Breast epithelium (tissue), 4 donors: Measurements from ENCODE around the gene HIF1A. TPM values are rescaled to one million over a fixed set of nuclear protein-coding genes. Genes with fewer than 3 reads are reported as not detected.

ENCODE experiments used
- DNase-seq, 2 donors: peaks; one replicate each; pipeline ENCODE4 v3.0.0-alpha.2; 2019; ENCODE audit warnings: low spot score in 2 of 2
- H3K27ac ChIP-seq, 2 donors: fragments of 200-600 bp; sonication (generic) in 1 of 2; one replicate each; pipeline ENCODE4 v1.5.1; 2016 to 2019; ENCODE audit warnings: mild to moderate bottlenecking in 1 of 2
- H3K27me3 ChIP-seq, 2 donors: fragments of 200-600 bp; sonication (generic) in 1 of 2; one replicate each; pipeline versions ENCODE4 v1.5.1 to v1.6.0; 2017 to 2019; ENCODE audit warnings: control low read depth in 1 of 2, mild to moderate bottlenecking in 1 of 2
- H3K36me3 ChIP-seq: fragments of 200-600 bp; one replicate; pipeline ENCODE4 v1.5.1; 2019
- H3K4me1 ChIP-seq, 2 donors: fragments of 200-600 bp; sonication (generic); one replicate each; pipeline ENCODE4 v1.5.1; 2016 to 2019; ENCODE audit warnings: control low read depth in 1 of 2
- H3K4me3 ChIP-seq, 3 donors: fragments of 200-600 bp; sonication (generic); 1 replicate in 2 of 3; 2 replicates in 1 of 3; pipeline ENCODE4 v1.5.1; 2016 to 2019; ENCODE audit warnings: mild to moderate bottlenecking in 3 of 3, moderate library complexity in 2 of 3
- H3K9me3 ChIP-seq, 2 donors: fragments of 200-600 bp; sonication (generic) in 1 of 2; one replicate each; pipeline ENCODE4 v1.5.1; 2016 to 2019; ENCODE audit warnings: control low read depth in 1 of 2
- CTCF ChIP-seq, 3 donors: fragments of 450-650 bp; IDR thresholded peaks; one replicate each; pipeline ENCODE4 v1.5.1; 2016 to 2017; ENCODE audit warnings: antibody characterized with exemption in 3 of 3, mild to moderate bottlenecking in 3 of 3, moderate library complexity in 3 of 3
- POLR2A ChIP-seq: fragments of 450-650 bp; IDR thresholded peaks from one replicate; pipeline ENCODE4 v1.6.1; 2016; ENCODE audit warnings: antibody characterized with exemption, mild to moderate bottlenecking, moderate library complexity
- POLR2AphosphoS5 ChIP-seq, 3 donors: sonication (generic); formaldehyde crosslinking; IDR thresholded peaks; one replicate each; pipeline ENCODE4 v1.6.1; 2017; ENCODE audit warnings: antibody characterized with exemption in 3 of 3
- intact Hi-C: fragments of 100-400 bp; cut with DNase I; formaldehyde crosslinking; loops from one replicate; pipeline ENCODE4 v1.15.1; 2023; ENCODE audit warnings: low total_unique reads
- total RNA-seq, 3 donors: library from RNA; depleted of rRNA; stranded (reverse); fragments of >200 nt; gene quantifications; one replicate each; pipeline ENCODE4 v1.1.0, GENCODE V29; 2016

Gene HIF1A
- total RNA-seq, 3 donors from 2014 or later = 64.8 to 104 (median 92.3) TPM

GRCh38 chr14:61700104-61700886 is 5.0 kb downstream of the HIF1A start:
- H3K4me3 ChIP-seq = no peak overlapping the region
- intact Hi-C loops = no loop called here
- no peak overlapping the region for H3K27ac ChIP-seq
- H3K9me3 ChIP-seq = no peaks in the 10 kb centered on the region
- peaks cover 0 to 17% of the 10 kb centered on the region in 2 donors for H3K4me1 ChIP-seq
- H3K36me3 ChIP-seq = no peaks in the 10 kb centered on the region
- no peaks in the 10 kb centered on the region for H3K27me3 ChIP-seq
- DNase-seq = no peak
- TF ChIP-seq POLR2A (no peak), CTCF (IDR thresholded peaks at IDR 0.05) (no peak), POLR2AphosphoS5 (IDR thresholded peaks at IDR 0.05) (no peak)

- Histone ChIP-seq H3K4me1 (peaks cover 0 to 17% of the 10 kb centered on the region in 2 donors), H3K27me3 (no peaks in the 10 kb centered on the region), H3K9me3 (no peaks in the 10 kb centered on the region), H3K36me3 (no peaks in the 10 kb centered on the region), H3K27ac (no peak overlapping the region), H3K4me3 (no peak overlapping the region)
- TF ChIP-seq POLR2A (no peak), POLR2AphosphoS5 (IDR thresholded peaks at IDR 0.05) (no peak), CTCF (IDR thresholded peaks at IDR 0.05) (no peak)
- no peak for DNase-seq
- intact Hi-C loops = no loop called here
Measured at GRCh38 chr14:61701946-61702345, 6.6 kb downstream of the HIF1A start.

- intact Hi-C loops = no loop called here
- no peak for DNase-seq
Measured at GRCh38 chr14:61703342-61704129, 8.2 kb downstream of the HIF1A start.

GRCh38 chr14:61704554-61704953 is 9.2 kb downstream of the HIF1A start:
- no peak for DNase-seq
- H3K27me3 ChIP-seq = no peaks in the 10 kb centered on the region
- intact Hi-C loops = no loop called here
- H3K27ac ChIP-seq = no peak overlapping the region
- no peak overlapping the region for H3K4me3 ChIP-seq
- H3K9me3 ChIP-seq = no peaks in the 10 kb centered on the region
- H3K36me3 ChIP-seq = no peaks in the 10 kb centered on the region
- H3K4me1 ChIP-seq = peaks cover 0 to 5% of the 10 kb centered on the region in 2 donors
- TF ChIP-seq CTCF (IDR thresholded peaks at IDR 0.05) (no peak), POLR2AphosphoS5 (IDR thresholded peaks at IDR 0.05) (no peak), POLR2A (no peak)

More at GRCh38 chr14:61703342-61704129, 8.2 kb downstream of the HIF1A start:
- H3K27ac ChIP-seq = no peak overlapping the region
- no peaks in the 10 kb centered on the region for H3K9me3 ChIP-seq
- no peaks in the 10 kb centered on the region for H3K36me3 ChIP-seq
- no peak overlapping the region for H3K4me3 ChIP-seq
- peaks cover 0 to 10% of the 10 kb centered on the region in 2 donors for H3K4me1 ChIP-seq
- no peak for TF ChIP-seq POLR2AphosphoS5 (IDR thresholded peaks at IDR 0.05)
- no peak for TF ChIP-seq POLR2A
- TF ChIP-seq CTCF (IDR thresholded peaks at IDR 0.05) = no peak
- no peaks in the 10 kb centered on the region for H3K27me3 ChIP-seq

GRCh38 chr14:61705017-61705416 is 9.7 kb downstream of the HIF1A start:
- Histone ChIP-seq H3K4me3 (no peak overlapping the region), H3K27ac (no peak overlapping the region), H3K4me1 (peaks cover 0 to 1% of the 10 kb centered on the region in 2 donors), H3K36me3 (no peaks in the 10 kb centered on the region), H3K9me3 (no peaks in the 10 kb centered on the region), H3K27me3 (no peaks in the 10 kb centered on the region)
- intact Hi-C loops = no loop called here
- TF ChIP-seq CTCF (IDR thresholded peaks at IDR 0.05) (no peak), POLR2AphosphoS5 (IDR thresholded peaks at IDR 0.05) (no peak), POLR2A (no peak)
- DNase-seq = no peak
